IPS DF 19.7 (cell line): ENCODE results near the gene CPOX.
"Not testable (repeated sequence)": the region's sequence is repeated elsewhere in the genome, so short reads cannot be mapped to it uniquely, and the experiment has no call there.

ENCODE experiments used
- DNase-seq: peaks from one replicate; pipeline ENCODE4 v3.0.0-alpha.2; 2013; ENCODE audit warnings: low read depth, low spot score

The CPOX gene

GRCh38 chr3:98593046-98593936, at the start of gene CPOX:
CPOX (minus strand) TSS chr3:98593611; CDS start chr3:98593504, 107 bp downstream.
- no peak for DNase-seq

- not testable (repeated sequence) for DNase-seq
Measured at GRCh38 chr3:98642769-98643168, 49.4 kb upstream of the CPOX start.

DNA sequence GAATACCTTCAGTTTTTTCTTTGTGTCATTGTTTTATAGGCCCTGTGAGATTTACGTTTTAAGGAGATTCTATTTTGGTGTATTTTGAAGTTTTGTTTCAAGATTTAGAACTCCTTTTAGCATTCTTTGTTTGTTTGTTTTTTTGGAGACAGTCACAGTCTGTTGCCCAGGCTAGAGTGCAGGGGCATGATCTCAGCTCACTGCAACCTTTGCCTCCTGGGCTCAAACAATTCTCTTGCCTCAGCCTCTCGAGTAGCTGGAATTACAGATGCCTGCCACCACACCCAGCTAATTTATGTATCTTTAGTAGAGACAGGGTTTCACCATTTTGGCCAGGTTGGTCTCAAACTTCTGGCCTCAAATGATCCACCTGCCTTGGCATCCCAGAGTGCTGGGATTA, 48.3 kb upstream of the CPOX start:
- DNase-seq: not testable (repeated sequence)

DNA sequence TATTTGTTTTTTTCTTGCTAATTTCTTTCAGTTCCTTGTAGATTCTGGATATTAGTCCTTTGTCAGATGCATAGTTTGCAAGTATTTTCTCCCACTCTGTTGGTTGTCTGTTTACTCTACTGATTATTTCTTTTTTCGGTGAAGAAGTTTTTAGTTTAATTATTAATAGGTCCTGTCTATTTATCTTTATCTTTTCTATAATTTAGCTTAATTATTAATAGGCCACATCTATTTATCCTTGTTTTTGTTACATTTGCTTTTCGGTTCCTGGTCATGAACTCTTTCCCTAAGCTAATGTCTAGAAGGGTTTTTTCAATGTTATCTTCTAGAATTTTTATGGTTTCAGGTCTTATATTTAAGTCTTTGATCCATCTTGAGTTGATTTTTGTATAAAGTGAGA, 45.1 kb upstream of the CPOX start:
- DNase-seq: not testable (repeated sequence)

GRCh38 chr3:98630416-98630815, 37.0 kb upstream of the CPOX start:
- no peak for DNase-seq

DNA sequence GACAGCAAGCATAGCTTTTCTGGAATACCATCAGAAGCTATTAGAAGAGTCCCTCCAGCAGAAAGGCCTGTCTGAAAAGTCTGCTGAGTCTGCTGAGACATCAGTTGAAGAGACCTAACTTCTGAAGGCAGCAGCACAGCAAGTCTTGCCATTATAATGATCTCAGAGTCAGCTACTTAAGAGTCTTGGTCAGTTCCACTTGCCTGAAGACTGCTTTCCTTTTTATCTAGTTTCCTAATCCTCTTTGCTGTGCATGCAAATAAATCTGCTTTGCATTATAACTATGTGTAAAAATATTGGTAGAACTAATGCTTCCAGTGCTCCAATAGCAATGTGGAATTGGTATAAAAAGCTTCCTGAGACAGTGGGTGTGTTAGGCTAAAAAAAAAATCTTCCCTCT, 34.9 kb upstream of the CPOX start:
- DNase-seq: no peak

GRCh38 chr3:98626151-98626550, 32.7 kb upstream of the CPOX start:
- DNase-seq: no peak

DNA sequence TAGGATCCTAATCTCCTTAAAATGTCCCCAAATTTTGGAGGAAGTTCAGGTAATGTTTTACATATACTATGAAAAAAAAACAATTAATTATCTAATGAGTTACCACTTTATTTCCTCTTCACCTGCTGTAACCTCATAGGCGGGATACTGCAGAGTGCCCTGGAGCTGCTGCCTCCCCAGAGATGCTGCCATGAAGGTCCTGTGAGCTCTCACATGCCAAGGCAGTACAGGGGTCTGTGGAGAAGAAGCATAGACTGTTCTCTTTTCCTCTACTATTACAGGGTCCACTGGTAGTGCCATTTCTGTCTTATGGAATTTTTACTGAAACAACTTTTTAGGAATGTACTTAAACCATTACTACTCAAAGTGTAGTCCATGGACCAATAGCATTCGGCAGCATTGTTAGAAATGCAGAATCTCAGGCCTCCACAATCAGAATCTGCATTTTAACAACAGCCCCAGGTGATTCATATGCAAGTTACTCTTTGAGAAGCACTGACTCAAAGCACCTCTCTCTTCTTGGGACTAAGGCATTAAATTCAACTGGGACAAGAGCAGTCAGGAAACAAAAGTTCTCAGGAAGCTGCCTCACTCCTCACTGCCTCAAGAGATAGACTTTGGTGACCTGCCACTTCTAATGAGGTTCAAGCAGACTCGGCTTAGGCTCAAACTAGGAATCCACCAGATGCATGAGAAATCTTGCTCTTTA, 30.3 kb upstream of the CPOX start:
- DNase-seq: peak; percentile 50

DNA sequence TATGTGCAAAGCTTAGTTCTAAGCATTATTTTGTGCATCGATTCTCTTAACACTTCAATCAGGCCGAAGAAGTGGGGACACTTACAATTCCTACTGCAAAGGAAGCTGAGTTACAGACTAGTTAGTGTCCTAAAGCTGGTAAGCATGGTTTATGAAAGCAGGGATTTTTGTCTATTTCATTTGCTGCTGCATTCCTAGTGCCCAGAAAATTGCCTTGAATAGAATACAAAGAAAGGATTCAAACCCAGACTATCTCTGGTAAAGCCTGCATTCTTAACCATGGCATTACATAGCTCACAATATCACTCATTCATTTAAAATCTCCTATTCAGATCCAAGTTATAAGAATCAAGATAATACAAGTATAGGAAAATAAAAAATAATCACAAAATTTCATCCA, 24.4 kb upstream of the CPOX start:
- no peak for DNase-seq

DNA sequence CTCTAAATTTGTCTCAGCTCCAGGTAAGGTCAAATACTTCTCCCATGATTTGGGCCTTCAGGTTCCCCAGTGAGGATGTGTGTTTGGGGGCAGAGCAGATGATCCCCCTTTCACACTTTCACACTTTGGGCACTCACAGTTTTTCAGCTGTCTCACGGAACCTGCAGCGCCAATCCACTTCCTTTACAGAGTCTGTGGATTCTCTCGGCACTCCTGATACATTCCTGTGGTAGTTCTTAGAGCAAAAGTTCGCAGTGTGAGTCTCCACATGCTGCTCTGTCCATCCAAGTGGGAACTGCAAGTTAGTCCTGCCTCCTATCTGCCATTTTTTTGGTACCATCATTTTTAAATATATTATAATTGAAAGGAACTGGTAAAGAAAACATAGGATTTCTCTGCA, 20.2 kb upstream of the CPOX start:
- no peak for DNase-seq

DNA sequence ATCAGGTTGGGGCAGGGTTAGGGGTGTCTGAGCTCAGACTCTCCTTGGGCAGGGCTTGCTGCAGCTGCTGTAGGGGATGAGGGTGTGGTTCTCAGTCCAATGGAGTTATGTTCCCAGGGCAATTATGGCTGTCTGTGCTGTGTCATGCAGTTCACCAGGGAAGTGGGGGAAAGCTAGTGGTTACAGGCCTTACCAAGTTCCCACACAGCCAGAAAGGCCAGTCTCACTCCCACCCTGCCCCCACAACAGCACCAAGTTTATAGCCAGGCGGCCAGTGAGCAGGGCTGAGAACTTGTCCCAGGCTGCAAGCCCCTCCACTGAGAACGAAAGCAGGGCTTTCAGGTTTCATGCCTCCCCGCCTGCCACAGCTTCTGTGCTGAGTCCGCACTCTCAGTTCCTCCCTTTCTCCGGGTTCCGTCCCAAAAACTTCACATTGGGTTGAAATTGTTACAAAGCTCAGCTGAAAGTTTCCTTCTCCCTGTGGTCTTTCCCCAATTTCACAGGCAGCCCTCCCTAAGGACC, 19.6 kb upstream of the CPOX start:
- DNase-seq: no peak

DNA sequence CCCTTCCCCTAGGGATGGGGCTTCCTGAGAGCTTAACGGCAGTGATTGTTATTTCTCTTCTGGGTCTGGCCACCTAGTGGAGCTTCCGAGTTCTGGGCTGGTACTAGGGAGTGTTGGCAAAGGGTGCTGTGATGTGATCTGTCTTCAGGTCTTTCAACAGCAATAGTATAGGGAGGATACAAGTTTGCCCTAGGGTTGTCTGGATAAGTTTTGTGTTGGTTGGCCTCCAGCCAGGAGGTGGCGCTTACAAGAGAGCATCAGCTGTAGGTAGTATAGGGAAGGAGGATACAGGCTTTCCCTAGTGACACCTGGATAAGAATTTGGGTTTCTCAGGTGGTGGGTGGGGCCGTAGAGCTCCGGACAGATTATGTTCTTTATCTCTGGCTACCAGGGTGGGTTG, 19.2 kb upstream of the CPOX start:
- DNase-seq: peak; percentile 33

- DNase-seq: no peak
Measured at GRCh38 chr3:98608029-98608428, 14.6 kb upstream of the CPOX start.

GRCh38 chr3:98603580-98603979, 10.2 kb upstream of the CPOX start:
- no peak for DNase-seq

- DNase-seq: no peak
Measured at GRCh38 chr3:98602078-98602678, 8.8 kb upstream of the CPOX start.

DNA sequence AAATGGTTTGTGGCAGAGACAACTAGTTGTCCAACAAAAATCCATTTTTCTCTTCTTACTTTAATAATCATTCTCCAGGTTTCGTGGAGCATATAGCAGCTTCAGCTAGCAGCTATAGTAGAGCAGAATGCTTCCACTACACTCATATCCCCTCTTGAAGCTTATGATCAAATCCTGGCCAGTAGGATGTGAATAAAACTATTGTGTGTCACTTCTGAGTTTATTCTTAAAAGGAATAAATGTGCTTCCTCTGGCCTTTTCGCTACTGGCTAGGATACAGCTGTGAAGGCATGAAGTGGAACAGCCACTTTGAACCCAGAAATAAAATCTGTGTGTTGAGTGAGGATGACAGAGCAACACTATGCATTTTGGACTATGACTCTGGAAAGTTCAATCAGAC, 7.8 kb upstream of the CPOX start:
- DNase-seq: no peak

- no peak for DNase-seq
Measured at GRCh38 chr3:98600412-98601095, 7.1 kb upstream of the CPOX start.

DNA sequence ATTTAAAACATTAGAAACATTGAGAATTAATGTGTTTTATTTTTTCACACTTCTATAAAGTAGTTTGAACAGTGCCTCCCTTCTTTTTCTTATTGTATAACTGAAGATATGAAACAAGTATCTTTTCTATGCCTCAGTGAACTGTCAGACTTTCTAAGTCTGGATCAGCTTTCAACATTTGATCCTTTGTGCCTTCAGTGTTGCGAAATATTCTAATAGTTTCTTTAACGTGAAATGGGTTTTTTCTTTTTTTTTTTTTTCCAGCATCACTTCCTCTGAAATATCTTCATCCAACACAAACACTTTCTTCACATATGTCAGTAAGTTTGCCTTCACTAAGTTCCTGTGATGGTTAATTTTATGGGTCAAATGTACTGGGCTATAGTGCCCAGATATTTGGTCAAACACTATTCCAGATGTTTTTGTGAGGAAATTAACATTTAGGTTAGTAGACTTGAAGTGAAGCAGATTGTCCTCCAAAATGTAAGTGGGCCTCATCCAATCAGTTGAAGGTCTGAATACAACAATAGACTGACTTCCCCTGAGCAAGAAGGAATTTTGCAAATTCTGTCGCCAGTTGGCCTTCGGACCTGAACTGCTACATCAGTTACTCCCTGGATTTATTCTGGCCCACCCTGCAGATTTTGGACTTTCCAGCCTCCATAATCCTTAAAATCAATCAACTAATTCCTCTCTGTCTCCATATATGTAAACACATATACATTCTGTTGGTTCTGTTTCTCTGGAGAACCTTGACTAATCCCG, 6.4 kb upstream of the CPOX start:
- no peak for DNase-seq

- DNase-seq: no peak
Measured at GRCh38 chr3:98598492-98598891, 5.1 kb upstream of the CPOX start.

DNA sequence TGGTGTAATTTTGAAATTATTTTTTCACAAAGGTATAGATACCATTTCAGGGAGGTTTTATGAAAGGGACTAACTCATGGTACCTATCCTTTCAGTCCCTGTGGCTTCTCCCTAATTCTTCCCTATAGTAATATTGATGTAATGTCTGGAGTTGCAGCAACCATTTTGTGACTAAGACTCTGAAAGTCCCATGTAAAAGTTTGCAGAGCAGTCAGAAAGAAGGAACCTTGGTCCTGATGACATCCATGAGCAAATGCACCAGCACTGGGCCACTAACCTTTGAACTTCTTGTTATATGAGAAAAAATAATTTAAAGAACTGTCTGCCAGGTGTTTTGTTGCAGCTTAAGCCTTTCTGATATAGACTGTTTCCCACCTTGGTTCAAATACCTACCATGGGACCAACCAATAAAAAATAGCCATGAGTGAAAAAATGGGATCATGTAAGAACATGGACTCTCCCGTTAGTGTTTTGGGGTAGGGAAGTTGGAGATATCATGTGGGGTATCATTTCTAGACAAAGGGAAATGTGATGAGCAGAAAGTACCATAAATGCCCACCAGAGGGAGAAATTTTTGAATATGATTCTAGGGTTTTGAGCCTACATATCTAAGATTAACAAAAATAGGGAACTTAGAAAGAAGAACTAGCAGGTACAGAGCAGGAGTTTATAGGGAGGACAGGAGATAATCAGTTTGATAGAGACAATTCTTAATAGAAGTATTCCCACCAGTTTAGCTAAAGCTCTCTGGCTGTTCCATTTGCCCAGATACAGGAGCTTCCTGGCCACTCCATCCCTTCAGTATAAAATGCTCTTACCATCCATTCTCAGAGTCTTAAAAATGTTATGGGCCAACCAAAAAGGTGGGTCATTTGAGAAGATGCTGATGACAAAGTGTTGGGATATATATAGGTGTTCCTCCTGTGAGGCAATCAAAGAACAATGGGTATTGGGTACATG, 3.4 kb upstream of the CPOX start:
- DNase-seq: no peak
